Neural crest cell (in vitro differentiated cells): ENCODE measurements around the gene IRF2BPL. TPM values are rescaled to one million over a fixed set of nuclear protein-coding genes. Genes with fewer than 3 reads are reported as not detected.

Experiments
- DNase-seq: peaks from one replicate; pipeline ENCODE4 v3.0.0; 2021; ENCODE audit warnings: low read depth, mixed read lengths, low spot score
- H3K27ac Mint-ChIP-seq: one replicate; pipeline ENCODE4 v1.8.0; 2021; ENCODE audit warnings: mild to moderate bottlenecking, mixed read lengths; ENCODE audit not compliant: unreplicated experiment
- H3K27me3 Mint-ChIP-seq: 2 replicates; pipeline ENCODE4 v1.8.0; 2021; ENCODE audit warnings: low read depth, mild to moderate bottlenecking, mixed read lengths
- H3K36me3 Mint-ChIP-seq: 2 replicates; pipeline ENCODE4 v1.8.0; 2021; ENCODE audit warnings: low read depth, mild to moderate bottlenecking, mixed read lengths
- H3K4me1 Mint-ChIP-seq: 2 replicates; pipeline ENCODE4 v1.8.0; 2021; ENCODE audit warnings: mixed read lengths
- H3K4me3 Mint-ChIP-seq: one replicate; pipeline ENCODE4 v1.8.0; 2021; ENCODE audit warnings: mild to moderate bottlenecking, mixed read lengths
- H3K9me3 Mint-ChIP-seq: 2 replicates; pipeline ENCODE4 v1.8.0; 2021; ENCODE audit warnings: mixed read lengths
- total RNA-seq: library from RNA; stranded (reverse); gene quantifications from 2 replicates; pipeline ENCODE4 v1.2.1, GENCODE V29; 2021
- TF ChIP-seq, protein P1 (sequence below): fragments of 200-600 bp; sonication (generic); conservative IDR thresholded peaks from 2 replicates; pipeline ENCODE4 v1.5.0; 2021; ENCODE audit warnings: antibody characterized with exemption, mild to moderate bottlenecking

The IRF2BPL gene
- total RNA-seq, 1 donor from 2014 or later: 43.6 TPM

DNA sequence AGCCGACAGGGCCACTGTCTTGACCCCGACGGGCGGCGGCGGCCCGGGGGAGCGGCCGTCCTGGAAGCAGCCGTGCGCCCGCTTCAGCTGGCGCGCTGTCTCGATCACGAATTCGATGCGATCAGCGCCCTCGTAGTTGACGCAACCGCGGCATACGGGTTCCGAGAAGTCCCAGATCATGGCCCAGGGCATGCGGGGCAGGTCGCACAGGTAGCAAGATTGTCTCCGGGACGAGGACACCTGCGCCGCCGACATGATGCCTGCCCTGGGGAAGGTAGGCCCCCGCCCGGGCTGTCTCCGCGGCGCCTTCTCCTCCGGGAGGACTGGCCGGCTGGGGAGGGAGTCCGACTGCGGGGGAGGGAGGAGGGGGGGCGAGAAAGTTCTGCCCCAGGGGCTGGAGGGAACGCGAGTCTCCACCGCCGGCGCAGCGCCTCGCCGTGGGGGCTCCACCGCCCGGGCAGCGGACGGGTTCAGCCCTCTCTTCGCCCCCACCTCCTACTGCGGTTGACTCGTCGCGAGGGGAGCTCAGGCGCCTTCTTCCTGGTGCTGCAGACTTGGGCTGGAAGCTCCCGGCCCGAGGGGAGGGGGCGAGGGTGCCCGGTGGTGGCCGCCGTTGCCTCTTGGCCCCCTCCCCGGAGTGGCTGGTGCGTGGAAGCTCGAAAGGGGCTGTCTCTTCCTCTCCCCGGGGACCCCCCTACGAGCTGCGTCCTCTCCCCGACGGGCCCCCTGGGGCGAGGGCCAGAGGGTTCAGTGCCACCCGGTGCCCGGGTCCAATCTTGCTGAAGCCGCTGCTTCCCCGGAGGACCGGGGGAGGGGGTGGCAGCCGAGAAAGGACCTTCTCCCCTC, 747 bp downstream of the IRF2BPL start:
- TF ChIP-seq, protein P1, sequence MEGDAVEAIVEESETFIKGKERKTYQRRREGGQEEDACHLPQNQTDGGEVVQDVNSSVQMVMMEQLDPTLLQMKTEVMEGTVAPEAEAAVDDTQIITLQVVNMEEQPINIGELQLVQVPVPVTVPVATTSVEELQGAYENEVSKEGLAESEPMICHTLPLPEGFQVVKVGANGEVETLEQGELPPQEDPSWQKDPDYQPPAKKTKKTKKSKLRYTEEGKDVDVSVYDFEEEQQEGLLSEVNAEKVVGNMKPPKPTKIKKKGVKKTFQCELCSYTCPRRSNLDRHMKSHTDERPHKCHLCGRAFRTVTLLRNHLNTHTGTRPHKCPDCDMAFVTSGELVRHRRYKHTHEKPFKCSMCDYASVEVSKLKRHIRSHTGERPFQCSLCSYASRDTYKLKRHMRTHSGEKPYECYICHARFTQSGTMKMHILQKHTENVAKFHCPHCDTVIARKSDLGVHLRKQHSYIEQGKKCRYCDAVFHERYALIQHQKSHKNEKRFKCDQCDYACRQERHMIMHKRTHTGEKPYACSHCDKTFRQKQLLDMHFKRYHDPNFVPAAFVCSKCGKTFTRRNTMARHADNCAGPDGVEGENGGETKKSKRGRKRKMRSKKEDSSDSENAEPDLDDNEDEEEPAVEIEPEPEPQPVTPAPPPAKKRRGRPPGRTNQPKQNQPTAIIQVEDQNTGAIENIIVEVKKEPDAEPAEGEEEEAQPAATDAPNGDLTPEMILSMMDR: peak; percentile 34
- peak; percentile 41 for DNase-seq
- Mint-ChIP-seq H3K9me3 (no peaks in the 10 kb centered on the region), H3K27me3 (no peaks in the 10 kb centered on the region), H3K36me3 (peaks cover 4% of the 10 kb centered on the region), H3K4me1 (peaks cover 59% of the 10 kb centered on the region), H3K27ac (no peak overlapping the region), H3K4me3 (peak overlapping the region; percentile 78)

- TF ChIP-seq, protein P1: peak; percentile 26
- H3K9me3 Mint-ChIP-seq: no peaks in the 10 kb centered on the region
- peak overlapping the region; percentile 92 for H3K4me3 Mint-ChIP-seq
- H3K36me3 Mint-ChIP-seq: peaks cover 4% of the 10 kb centered on the region
- no peaks in the 10 kb centered on the region for H3K27me3 Mint-ChIP-seq
- peak; percentile 45 for DNase-seq
- H3K4me1 Mint-ChIP-seq: peaks cover 58% of the 10 kb centered on the region
- H3K27ac Mint-ChIP-seq: no peak overlapping the region
These were observed 1.5 kb downstream of the IRF2BPL start for GRCh38 chr14:77026930-77027537.

- H3K4me1 Mint-ChIP-seq: peaks cover 55% of the 10 kb centered on the region
- H3K9me3 Mint-ChIP-seq: no peaks in the 10 kb centered on the region
- TF ChIP-seq, protein P1: no peak
- peak overlapping the region; percentile 92 for H3K4me3 Mint-ChIP-seq
- no peak for DNase-seq
- H3K27ac Mint-ChIP-seq: no peak overlapping the region
- peaks cover 4% of the 10 kb centered on the region for H3K36me3 Mint-ChIP-seq
- H3K27me3 Mint-ChIP-seq: no peaks in the 10 kb centered on the region
These were observed 2.2 kb downstream of the IRF2BPL start for GRCh38 chr14:77026166-77026929.

- TF ChIP-seq, protein P1: no peak
- Mint-ChIP-seq H3K4me1 (peaks cover 51% of the 10 kb centered on the region), H3K27me3 (no peaks in the 10 kb centered on the region), H3K36me3 (peaks cover 4% of the 10 kb centered on the region), H3K4me3 (peak overlapping the region; percentile 89), H3K27ac (peak overlapping the region; percentile 12), H3K9me3 (no peaks in the 10 kb centered on the region)
- no peak for DNase-seq
These were observed 2.8 kb downstream of the IRF2BPL start for GRCh38 chr14:77025744-77026165.

DNA sequence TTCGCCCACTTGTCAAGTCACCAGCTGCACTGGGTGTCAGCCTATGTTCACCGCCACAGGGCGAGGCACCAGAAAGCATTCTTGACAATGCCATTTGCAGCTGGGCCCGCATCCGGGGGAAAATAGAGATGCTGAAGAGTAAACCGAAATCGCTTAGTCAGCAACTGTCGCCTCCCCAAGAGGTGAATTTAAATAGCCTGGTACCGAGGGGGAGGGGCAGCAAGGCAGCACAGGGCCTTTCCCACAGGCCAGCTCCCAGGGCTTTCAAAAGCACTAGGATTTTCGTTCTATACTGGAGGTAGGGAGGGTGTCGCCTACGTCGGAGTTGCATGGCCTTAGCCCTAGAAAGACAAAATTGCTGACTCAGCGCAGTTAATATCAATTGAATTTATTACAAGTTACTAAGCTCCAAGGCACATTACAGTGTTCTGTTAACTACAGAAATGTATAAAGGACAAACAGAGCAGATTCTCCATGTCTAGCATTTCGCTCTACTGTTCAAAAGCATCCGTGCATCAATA, 4.3 kb downstream of the IRF2BPL start:
- H3K27me3 Mint-ChIP-seq: no peaks in the 10 kb centered on the region
- H3K4me3 Mint-ChIP-seq: peak overlapping the region; percentile 85
- TF ChIP-seq, protein P1: no peak
- peaks cover 4% of the 10 kb centered on the region for H3K36me3 Mint-ChIP-seq
- H3K9me3 Mint-ChIP-seq: no peaks in the 10 kb centered on the region
- no peak overlapping the region for H3K27ac Mint-ChIP-seq
- no peak for DNase-seq
- H3K4me1 Mint-ChIP-seq: peaks cover 43% of the 10 kb centered on the region
